GM19467 (cell line): ENCODE data around the gene CGB7.
"Not testable (repeated sequence)": the region's sequence is repeated elsewhere in the genome, so short reads cannot be mapped to it uniquely, and the experiment has no call there.

Source experiments
- ATAC-seq: cut with Tn5 transposase; IDR thresholded peaks from one replicate; pipeline ENCODE4 v1.9.1; 2021; ENCODE audit warnings: mild to moderate bottlenecking, moderate library complexity; ENCODE audit not compliant: unreplicated experiment

The CGB7 gene

DNA sequence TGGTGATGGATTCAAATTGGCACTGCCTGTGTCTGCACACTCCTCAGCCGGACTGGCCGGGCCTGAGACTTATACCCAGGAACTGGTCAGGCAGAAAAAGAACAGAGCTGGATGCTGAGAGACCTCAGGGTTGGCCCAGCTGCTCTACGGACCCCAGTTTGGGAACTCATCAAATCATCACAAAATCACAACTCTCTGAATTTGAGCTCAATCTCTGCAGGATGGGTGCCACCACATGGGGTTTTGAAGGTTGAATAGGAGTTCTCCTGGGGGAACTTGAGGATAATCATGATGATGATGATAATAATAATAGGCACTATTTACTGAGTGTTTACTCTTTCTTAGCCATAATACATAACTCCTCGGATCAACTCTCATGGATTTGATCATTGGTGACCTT lies 14.9 kb downstream of the CGB7 start:
- not testable (repeated sequence) for ATAC-seq

DNA sequence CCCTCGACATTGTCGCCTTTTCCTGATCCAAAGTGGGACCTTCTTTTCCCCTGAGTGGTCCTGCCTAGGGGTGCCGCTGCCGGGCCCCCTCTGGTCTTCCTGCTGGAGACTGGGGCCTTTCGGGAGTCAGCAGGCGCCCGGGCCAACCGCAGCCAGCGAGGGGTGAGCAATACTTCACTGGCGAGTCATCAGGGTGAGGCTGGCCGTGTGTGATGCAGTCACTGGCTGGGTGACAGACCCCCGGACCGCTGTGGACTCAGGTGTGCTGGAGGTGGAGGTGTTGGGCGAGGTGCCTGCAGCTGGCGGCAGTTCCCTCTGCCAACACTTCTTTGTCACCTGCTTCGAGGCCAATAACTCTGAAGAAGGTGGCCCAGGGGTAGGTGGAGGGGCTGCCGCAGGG lies 15.4 kb downstream of the CGB7 start:
- no peak for ATAC-seq

DNA sequence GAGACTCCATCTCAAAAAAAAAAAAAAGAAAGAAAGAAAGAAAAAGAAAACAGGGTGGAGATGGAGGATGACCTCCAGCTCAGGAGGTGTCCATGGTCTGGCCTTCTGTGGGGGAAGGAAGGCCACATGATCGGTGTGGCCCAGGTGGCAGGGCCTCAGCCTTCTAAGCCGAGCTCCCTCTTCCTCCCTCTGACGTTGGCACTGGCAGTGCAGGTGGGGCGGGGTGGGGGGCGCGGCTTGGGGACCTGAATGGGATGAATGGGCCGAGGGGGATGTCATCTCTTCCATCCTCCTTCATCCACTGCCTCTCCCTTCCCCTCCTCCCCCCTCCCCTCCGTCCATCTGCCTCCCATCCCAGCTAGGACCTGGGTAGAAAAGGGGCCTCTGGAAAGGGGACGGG lies 17.8 kb downstream of the CGB7 start:
- ATAC-seq, result not testable (repeated sequence)

DNA sequence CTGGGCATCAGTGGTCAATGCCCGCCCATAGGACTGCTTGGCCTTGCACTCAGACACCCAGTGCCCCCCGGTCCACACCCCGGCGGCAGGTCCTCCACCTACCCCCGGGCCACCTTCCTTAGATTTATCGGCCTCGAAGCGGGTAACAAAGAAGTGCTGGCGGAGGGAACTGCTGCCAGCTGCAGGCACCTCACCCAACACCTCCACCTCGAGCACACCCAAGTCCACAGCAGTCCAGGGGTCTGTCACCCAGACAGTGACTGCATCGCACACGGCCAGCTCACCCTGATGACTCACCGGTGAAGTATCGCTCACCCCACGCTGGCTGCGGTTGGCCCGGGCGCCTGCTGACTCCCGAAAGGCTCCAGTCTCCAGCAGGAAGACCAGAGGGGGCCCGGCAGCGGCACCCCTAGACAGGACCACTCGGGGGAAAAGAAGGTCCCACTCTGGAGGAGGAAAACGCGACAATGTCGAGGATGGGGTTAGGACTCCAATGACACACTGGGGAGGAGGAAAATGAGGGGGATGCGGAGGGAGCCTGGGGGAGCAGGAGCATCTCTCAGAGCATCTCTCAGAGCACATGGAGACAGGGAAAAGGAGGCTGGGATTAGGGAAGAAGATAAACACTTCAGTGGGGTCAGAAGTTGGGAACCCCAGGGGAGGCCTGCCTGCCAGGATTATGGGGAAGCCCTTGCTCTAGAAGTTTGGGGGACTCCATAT lies 18.8 kb downstream of the CGB7 start:
- not testable (repeated sequence) for ATAC-seq

DNA sequence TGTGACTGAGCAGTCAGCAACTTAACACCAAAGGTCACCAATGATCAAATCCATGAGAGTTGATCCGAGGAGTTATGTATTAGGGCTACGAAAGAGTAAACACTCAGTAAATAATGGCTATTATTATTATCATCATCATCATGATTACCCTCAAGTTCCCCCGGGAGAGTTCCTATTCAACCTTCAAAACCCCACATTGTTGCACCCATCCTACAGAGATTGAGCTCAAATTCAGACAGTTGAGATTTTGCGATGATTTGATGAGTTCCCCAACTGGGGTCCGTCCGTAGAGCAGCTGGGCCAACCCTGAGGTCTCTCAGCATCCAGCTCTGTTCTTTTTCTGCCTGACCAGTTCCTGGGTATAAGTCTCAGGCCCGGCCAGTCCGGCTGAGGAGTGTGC lies 19.4 kb downstream of the CGB7 start:
- ATAC-seq, result not testable (repeated sequence)

DNA sequence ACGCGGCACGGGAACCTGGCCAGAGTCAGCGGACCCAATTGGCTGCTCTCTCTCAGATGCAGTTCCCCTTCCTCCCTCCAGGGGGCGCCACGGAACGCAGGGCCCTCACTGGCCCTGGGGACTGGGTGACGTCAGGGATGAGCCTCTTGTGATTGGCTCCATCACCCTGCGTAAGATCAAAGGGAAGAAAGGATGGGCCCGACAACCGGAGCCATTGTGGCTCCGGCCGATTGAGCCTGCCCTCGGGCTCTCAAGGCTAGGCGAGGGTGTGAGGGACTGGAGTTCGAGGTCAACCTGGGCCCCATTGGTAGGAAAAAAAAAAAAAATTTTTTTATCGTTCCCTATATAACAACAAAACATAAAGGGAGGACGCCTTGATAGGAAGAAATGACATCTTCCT lies 20.7 kb downstream of the CGB7 start, which contains the start of gene CGB1:
TSS of gene CGB1 (minus strand) at position 81 of the 400 bp plus-strand sequence. CDS start 184 bp downstream, outside the sequence.
- ATAC-seq, result not testable (repeated sequence)

DNA sequence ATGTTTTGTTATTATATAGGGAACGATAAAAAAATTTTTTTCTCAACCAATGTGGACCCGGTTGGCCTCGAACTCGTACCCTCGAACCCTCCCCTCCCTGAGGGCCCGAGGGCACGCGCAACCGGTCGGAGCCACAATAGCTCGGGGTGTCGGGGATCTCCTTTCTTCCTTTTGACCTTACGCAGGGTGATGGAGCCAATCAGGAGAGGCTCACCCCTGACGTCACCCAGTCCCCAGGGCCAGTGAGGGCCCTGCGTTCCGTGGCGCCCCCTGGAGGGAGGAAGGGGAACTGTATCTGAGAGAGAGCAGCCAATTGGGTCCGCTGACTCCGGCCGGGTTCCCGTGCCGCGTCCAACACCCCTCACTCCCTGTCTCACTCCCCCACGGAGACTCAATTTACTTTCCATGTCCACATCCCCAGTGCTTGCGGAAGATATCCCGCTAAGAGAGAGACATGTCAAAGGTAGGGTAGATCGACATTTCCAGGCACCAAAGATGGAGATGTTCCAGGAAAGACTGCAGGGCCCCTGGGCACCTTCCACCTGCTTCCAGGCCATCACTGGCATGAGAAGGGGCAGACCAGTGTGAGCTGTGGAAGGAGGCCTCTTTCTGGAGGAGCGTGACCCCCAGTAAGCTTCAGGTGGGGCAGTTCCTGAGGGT lies 25.8 kb downstream of the CGB7 start, which contains the start of gene CGB2:
TSS of gene CGB2 (plus strand) at position 249 of the 660 bp plus-strand sequence. CDS start at position 455, 206 bp downstream.
- ATAC-seq, result not testable (repeated sequence)

DNA sequence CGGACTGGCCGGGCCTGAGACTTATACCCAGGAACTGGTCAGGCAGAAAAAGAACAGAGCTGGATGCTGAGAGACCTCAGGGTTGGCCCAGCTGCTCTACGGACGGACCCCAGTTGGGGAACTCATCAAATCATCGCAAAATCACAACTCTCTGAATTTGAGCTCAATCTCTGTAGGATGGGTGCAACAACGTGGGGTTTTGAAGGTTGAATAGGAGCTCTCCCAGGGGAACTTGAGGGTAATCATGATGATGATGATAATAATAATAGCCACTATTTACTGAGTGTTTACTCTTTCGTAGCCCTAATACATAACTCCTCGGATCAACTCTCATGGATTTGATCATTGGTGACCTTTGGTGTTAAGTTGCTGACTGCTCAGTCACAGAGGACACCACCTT lies 27.2 kb downstream of the CGB7 start:
- ATAC-seq, result not testable (repeated sequence)

DNA sequence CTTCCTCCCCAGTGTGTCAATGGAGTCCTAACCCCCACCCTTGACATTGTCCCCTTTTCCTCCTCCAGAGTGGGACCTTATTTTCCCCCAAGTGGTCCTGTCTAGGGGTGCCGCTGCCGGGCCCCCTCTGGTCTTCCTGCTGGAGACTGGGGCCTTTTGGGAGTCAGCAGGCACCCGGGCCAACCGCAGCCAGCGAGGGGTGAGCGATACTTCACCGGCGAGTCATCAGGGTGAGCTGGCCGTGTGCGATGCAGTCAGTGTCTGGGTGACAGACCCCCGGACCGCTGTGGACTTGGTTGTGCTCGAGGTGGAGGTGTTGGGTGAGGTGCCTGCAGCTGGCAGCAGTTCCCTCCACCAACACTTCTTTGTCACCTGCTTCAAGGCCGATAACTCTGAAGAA lies 27.8 kb downstream of the CGB7 start:
- not testable (repeated sequence) for ATAC-seq

DNA sequence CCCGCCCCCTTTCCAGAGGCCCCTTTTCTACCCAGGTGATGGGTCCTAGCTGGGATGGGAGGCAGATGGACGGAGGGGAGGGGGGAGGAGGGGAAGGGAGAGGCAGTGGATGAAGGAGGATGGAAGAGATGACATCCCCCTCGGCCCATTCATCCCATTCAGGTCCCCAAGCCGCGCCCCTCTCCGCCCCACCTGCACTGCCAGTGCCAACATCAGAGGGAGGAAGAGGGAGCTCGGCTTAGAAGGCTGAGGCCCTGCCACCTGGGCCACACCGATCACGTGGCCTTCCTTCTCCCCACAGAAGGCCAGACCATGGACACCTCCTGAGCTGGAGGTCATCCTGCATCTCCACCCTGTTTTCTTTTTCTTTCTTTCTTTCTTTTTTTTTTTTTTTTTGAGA lies 28.9 kb downstream of the CGB7 start:
- not testable (repeated sequence) for ATAC-seq

DNA sequence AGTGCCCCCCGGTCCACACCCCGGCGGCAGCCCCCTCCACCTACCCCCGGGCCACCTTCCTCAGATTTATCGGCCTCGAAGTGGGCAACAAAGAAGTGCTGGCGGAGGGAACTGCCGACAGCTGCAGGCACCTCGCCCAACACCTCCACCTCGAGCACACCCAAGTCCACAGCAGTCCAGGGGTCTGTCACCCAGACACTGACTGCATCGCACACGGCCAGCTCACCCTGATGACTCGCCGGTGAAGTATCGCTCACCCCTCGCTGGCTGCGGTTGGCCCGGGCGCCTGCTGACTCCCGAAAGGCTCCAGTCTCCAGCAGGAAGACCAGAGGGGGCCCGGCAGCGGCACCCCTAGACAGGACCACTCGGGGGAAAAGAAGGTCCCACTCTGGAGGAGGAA lies 31.9 kb downstream of the CGB7 start:
- not testable (repeated sequence) for ATAC-seq

DNA sequence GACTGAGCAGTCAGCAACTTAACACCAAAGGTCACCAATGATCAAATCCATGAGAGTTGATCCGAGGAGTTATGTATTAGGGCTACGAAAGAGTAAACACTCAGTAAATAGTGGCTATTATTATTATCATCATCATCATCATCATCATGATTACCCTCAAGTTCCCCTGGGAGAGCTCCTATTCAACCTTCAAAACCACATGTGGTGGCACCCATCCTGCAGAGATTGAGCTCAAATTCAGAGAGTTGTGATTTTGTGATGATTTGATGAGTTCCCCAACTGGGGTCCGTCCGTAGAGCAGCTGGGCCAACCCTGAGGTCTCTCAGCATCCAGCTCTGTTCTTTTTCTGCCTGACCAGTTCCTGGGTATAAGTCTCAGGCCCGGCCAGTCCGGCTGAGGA lies 32.5 kb downstream of the CGB7 start:
- ATAC-seq, result not testable (repeated sequence)

DNA sequence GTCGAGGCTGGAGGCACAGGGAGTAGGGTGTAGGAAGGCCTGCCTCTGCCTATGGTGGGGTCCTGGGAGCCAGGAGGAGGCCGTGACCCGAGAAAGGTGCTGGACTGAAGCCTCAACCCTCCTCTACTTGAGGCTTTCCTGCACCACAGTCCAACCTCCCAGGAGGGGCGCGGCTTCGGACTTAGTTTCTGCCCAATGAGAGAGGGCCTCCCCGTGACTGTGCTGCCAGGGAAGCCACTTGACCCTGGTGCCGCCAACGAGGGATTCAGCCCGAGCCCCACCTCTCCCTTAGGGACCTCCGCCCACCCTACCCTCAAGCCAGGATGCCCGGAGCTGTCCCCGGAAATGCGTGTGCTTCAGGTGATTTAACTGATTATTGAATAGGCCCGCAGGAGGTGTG lies 33.3 kb downstream of the CGB7 start, which contains the start of gene CGB3:
TSS of gene CGB3 (minus strand) at position 101 of the 400 bp plus-strand sequence. CDS start 362 bp downstream, outside the sequence.
- ATAC-seq, result not testable (repeated sequence)

DNA sequence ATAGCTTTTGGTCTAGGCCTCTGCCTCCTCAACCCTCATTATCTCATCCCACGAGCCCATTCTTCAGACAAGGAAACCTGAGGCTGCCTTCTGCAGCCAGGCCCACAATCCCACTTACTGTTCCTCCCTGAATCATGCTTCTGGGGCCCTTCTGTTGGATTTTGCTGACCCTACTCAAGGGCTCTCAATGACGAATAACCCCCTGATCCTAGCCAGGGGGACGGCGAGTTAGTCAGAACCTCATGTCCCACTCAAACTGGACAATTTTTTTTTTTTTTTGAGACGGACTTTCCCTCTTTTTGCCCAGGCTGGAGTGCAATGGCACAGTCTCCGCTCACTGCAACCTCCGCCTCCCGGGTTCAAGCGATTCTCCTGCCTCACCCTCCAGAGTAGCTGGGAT lies 35.4 kb downstream of the CGB7 start:
- ATAC-seq, result no peak

DNA sequence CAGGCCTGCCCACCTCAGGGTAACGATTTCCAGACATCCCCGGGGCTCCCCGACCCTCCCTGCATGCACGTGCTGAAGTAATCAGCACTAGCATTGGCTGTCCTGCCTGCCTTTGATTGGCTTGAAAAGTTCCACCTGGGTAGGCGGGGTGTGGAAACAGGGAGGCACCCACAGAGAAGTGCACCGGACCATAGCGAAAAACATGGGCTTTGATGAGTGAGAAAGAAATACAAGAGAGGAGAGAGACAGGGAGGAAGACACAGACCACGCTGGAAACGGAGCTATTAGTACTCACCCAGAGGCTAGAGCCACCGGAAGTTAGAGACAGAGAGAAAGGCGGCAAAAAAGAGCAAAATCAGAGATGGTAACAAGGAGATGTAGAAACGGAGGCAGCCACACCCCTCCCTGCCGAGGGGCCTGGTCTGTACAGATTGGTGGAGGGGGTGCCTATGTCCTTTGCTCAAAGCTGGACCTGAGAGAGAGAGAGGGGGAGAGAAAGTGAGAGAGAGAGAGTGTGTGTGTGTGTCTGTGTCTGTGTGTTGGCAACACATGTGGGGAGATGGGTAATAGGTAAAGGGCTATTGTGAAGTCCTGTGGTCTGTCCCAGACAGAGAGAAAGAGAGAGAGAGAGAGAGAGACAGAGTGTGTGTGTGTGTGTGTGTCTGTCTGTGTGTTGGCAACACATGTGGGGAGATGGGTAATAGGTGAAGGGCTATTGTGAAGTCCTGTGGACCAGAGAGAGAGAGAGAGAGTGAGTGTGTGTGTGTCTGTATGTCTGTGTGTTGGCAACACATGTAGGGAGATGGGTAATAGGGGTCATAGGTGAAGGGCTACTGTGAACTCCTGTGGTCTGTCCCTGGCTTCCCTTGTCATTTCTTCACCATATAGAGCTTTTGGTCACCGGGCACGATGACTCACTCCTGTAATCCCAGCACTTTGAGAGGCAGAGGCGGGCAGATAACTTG lies 36.3 kb downstream of the CGB7 start:
- no peak for ATAC-seq

DNA sequence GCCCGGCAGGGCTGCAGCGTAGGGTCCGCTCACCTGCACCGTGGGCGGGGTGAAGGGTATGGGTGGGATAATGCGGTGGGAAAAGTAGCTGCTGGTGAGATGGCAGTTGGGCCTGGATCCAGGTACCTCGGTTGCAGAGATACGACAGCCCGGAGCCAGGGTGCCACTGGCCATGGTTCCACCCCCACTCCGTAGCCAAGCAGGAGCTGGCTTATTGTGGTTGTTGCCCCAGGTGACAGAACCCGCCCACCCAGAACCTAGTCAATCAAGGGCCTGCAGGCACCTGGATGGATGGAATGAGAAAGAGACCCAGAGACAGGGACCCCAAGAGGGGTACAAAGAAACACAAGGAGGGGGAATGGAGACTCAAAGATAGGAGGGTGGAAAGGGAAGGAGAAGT lies 37.2 kb downstream of the CGB7 start:
- ATAC-seq, result no peak

DNA sequence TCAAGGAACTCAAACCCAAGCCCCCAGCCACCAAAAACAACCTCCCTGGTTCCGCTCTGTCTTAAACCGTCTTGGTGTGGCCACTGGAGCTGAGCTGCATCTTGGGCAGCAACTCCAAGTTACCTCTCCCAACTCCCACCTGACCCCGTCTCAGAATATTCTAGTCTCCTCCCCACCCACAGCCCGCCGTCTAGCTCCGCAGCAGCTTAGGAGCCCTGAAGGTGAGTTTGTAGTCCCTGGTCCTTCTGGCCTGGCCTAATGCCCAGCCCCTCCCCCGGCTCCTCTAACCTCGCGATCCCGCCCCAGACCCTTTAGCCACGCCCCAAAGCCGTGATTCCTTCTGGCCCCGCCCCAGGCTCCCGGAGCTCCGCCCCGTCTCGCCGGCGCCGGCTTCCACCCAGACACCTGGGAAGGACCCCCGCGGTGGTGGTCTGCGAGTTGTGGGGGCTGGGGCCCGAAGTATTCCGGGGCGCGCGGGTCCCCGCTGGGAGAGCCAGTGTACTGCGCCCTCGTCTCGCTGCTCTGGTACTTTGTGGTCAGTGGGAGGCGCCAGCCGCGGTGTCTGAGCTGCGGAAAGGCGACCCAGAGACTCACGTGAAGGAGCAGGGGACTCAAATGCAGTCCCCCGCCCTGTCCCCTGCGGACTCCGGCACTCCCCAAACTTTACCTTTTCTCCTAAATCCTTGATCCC lies 38.2 kb downstream of the CGB7 start:
- no peak for ATAC-seq

DNA sequence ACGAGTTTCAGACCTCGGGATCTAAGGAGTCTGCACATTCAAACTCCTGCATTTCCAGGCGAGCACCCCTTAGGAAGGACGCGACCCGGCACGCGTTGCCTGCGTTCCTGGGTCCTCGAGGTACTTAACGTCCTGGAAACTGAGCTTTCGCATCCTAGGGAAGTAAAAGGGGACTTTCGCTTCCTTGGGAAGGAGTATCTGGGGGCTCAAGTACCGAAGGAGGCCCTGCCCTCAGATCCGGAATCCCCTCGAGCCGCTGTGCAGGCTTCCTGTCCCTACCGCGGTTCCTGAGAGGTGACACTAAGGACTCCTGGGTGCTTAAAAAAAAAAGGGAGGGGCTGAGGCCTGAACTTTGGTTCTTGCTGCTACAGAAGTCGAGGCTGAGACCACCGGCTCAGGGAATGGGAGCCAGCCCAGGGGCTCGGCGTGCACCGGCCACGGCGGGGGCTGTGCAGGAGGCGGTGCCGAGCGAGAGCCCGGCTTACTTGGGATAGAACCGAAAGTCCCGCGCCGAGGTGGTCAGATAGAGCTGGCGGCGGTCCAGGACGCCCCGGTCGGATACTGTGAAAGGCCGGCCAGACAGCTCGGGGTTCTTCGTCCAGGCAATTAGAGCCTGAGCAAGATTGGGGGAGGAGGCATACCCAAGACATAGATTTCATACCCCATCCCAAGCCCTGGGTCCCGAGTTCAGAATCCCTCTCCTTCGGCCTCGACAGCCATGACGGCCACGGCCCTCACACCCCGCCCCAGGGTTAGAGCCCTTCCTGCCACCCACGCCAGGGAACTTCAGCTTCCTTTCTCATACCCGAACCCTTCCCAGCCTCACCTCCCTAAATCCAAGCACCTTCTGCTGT lies 38.9 kb downstream of the CGB7 start:
- not testable (repeated sequence) for ATAC-seq

DNA sequence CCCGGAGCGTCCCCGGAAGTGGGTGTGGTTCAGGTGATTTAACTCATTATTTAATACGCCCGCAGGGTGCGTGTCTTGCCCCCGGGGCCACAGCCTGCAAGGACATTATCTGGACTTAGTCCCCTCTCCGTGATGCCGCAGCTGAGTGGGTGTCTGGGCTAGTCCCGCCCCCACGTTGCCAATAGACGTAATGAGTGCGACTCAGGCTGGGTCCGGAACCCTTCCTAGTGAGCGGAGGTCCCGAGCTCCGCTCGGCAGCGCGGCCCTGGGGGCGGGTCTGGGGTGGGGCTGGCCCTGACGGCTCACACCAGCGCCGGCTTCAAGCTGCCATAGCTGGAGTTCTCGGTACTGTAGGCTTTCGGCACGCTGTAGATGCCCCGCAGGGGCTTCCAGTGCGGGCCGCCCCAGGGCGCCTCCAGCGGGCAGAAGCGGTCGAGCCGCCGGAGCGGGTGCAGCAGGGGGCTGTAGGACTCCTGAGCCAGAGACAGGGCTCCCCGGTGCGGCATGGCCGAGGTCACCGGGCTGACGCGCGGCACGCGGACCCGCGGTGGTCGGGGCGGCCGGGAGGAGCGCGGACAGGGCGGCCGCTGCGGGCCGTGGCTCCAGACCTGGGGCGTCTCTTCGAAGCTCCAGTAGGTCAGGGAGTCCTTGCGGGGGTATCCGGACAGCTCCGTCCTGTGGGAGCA lies 39.7 kb downstream of the CGB7 start:
- no peak for ATAC-seq
